Stimulated activated CD8-positive, alpha-beta memory T cell treated with anti-CD3 and anti-CD28 coated beads, Interleukin-2, amount 100 ng/mL, for 1 hour (primary cell): ENCODE data around the gene SLC22A15.
A peak's percentile ranks its signal among the peaks of the same experiment; 100 is the strongest.
"Not testable (repeated sequence)": the region's sequence is repeated elsewhere in the genome, so short reads cannot be mapped to it uniquely, and the experiment has no call there.

Experiments used
- DNase-seq, 2 donors: peaks; one replicate each; pipeline ENCODE4 v3.0.0-alpha.2; 2020; ENCODE audit warnings: low read depth in 2 of 2

Gene SLC22A15

GRCh38 chr1:115976062-115976920, at the start of gene SLC22A15:
Gene SLC22A15 (plus strand): TSS chr1:115976513. CDS start chr1:115976628, 115 bp downstream.
- DNase-seq, result peak in 1 of 2 donors; percentile 4

GRCh38 chr1:115927971-115928370, 48.3 kb upstream of the SLC22A15 start:
- DNase-seq, result no peak

- DNase-seq, result no peak
These were observed 46.4 kb upstream of the SLC22A15 start for GRCh38 chr1:115929881-115930280.

GRCh38 chr1:115933625-115934024, 42.7 kb upstream of the SLC22A15 start:
- DNase-seq, result no peak

GRCh38 chr1:115939455-115939854, 36.9 kb upstream of the SLC22A15 start:
- DNase-seq, result no peak

- DNase-seq, result no peak
These were observed 30.2 kb upstream of the SLC22A15 start for GRCh38 chr1:115946116-115946515.

GRCh38 chr1:115949156-115949555, 27.2 kb upstream of the SLC22A15 start:
- no peak for DNase-seq

GRCh38 chr1:115951560-115951959, 24.8 kb upstream of the SLC22A15 start:
- no peak for DNase-seq

GRCh38 chr1:115952547-115952946, 23.8 kb upstream of the SLC22A15 start:
- DNase-seq, result no peak

- no peak for DNase-seq
These were observed 23.1 kb upstream of the SLC22A15 start for GRCh38 chr1:115953180-115953579.

- no peak for DNase-seq
These were observed 21.6 kb upstream of the SLC22A15 start for GRCh38 chr1:115954684-115955083.

- DNase-seq, result no peak
These were observed 21.1 kb upstream of the SLC22A15 start for GRCh38 chr1:115955228-115955627.

- DNase-seq, result no peak
These were observed 17.4 kb upstream of the SLC22A15 start for GRCh38 chr1:115958866-115959265.

GRCh38 chr1:115969509-115969908, 6.8 kb upstream of the SLC22A15 start:
- no peak for DNase-seq

- not testable (repeated sequence) for DNase-seq
These were observed 4.5 kb upstream of the SLC22A15 start for GRCh38 chr1:115971778-115972177.

- DNase-seq, result no peak
These were observed 3.2 kb upstream of the SLC22A15 start for GRCh38 chr1:115973154-115973553.

GRCh38 chr1:115975569-115976061, 698 bp upstream of the SLC22A15 start:
- no peak for DNase-seq

GRCh38 chr1:115976921-115977498, 697 bp downstream of the SLC22A15 start:
- DNase-seq, result no peak

- DNase-seq, result no peak
These were observed 1.4 kb downstream of the SLC22A15 start for GRCh38 chr1:115977499-115978258.

- no peak for DNase-seq
These were observed 2.1 kb downstream of the SLC22A15 start for GRCh38 chr1:115978292-115978941.

GRCh38 chr1:115980156-115980555, 3.8 kb downstream of the SLC22A15 start:
- no peak for DNase-seq
